Naive thymus-derived CD4-positive, alpha-beta T cell (primary cell): ENCODE data around the gene SORCS2. TPM values are rescaled to one million over a fixed set of nuclear protein-coding genes. Genes with fewer than 3 reads are reported as not detected.

Experiments
- ATAC-seq: fragments of 150-1000 bp; cut with Tn5 transposase; 2 replicates; pipeline ENCODE4 v1.10.0; 2021; ENCODE audit warnings: mild to moderate bottlenecking, moderate library complexity
- CTCF ChIA-PET: fragments of 350-600 bp; sonication (Branson Sonifier 250); formaldehyde crosslinking; loops from one replicate; lab custom pipeline; 2021; ENCODE audit warnings: antibody characterized with exemption; lab: Charles Lee
- POLR2A ChIA-PET: fragments of 350-600 bp; sonication (Branson Sonifier 250); formaldehyde crosslinking; loops from one replicate; lab custom pipeline; 2021; ENCODE audit warnings: antibody characterized with exemption, inconsistent platforms; lab: Charles Lee
- DNase-seq, 9 donors: peaks; one replicate each; pipeline versions ENCODE4 v3.0.0 to v3.0.0-alpha.2; 2020 to 2022; ENCODE audit warnings: mixed read lengths in 1 of 9
- H3K27ac ChIP-seq: one replicate; pipeline ENCODE4 v1.7.0; 2013; ENCODE audit warnings: mild to moderate bottlenecking, low read depth, low read length, moderate library complexity
- H3K27me3 ChIP-seq, 2 donors: one replicate each; pipeline ENCODE4 v1.7.0; 2013; ENCODE audit warnings: low read length in 2 of 2, mild to moderate bottlenecking in 2 of 2, moderate library complexity in 2 of 2; ENCODE audit not compliant: control insufficient read depth in 2 of 2, insufficient read depth in 2 of 2
- H3K36me3 ChIP-seq, 3 experiments: 1 replicate in 2 of 3; 2 replicates in 1 of 3; pipeline ENCODE4 v1.7.0; 2013; ENCODE audit warnings: low read length in 3 of 3, mild to moderate bottlenecking in 3 of 3, moderate library complexity in 1 of 3; ENCODE audit not compliant: insufficient read depth in 3 of 3, control insufficient read depth in 2 of 3
- H3K4me1 ChIP-seq, 2 donors: one replicate each; pipeline ENCODE4 v1.7.0; 2013; ENCODE audit warnings: low read length in 2 of 2, mild to moderate bottlenecking in 2 of 2, moderate library complexity in 1 of 2; ENCODE audit not compliant: control insufficient read depth in 2 of 2, insufficient read depth in 2 of 2
- H3K4me3 ChIP-seq: 2 replicates; pipeline ENCODE4 v1.7.0; 2013; ENCODE audit warnings: mild to moderate bottlenecking, low read length
- H3K9me3 ChIP-seq, 3 experiments: 1 replicate in 2 of 3; 2 replicates in 1 of 3; pipeline ENCODE4 v1.7.0; 2013; ENCODE audit warnings: low read length in 3 of 3; ENCODE audit not compliant: control insufficient read depth in 2 of 3
- H3K27ac Mint-ChIP-seq, 9 donors: one replicate each; pipeline ENCODE4 v1.8.0; 2020 to 2022; ENCODE audit warnings: mixed read lengths in 9 of 9, mild to moderate bottlenecking in 8 of 9, moderate library complexity in 5 of 9, inconsistent platforms in 2 of 9
- H3K27me3 Mint-ChIP-seq, 5 donors: one replicate each; pipeline ENCODE4 v1.8.0; 2021 to 2022; ENCODE audit warnings: mixed read lengths in 5 of 5, mild to moderate bottlenecking in 1 of 5
- H3K36me3 Mint-ChIP-seq, 5 donors: one replicate each; pipeline ENCODE4 v1.8.0; 2020 to 2022; ENCODE audit warnings: mixed read lengths in 5 of 5, mild to moderate bottlenecking in 3 of 5, inconsistent platforms in 1 of 5
- H3K4me1 Mint-ChIP-seq, 7 donors: one replicate each; pipeline ENCODE4 v1.8.0; 2020 to 2022; ENCODE audit warnings: mixed read lengths in 7 of 7, mild to moderate bottlenecking in 3 of 7, inconsistent platforms in 1 of 7
- H3K4me3 Mint-ChIP-seq, 10 donors: one replicate each; pipeline ENCODE4 v1.8.0; 2020 to 2022; ENCODE audit warnings: mild to moderate bottlenecking in 10 of 10, mixed read lengths in 10 of 10, moderate library complexity in 6 of 10, inconsistent platforms in 2 of 10
- H3K9me3 Mint-ChIP-seq, 11 donors: one replicate each; pipeline ENCODE4 v1.8.0; 2020 to 2022; ENCODE audit warnings: mixed read lengths in 11 of 11, mild to moderate bottlenecking in 4 of 11, inconsistent platforms in 1 of 11, moderate library complexity in 1 of 11
- intact Hi-C, 2 donors: fragments of 100-400 bp; cut with micrococcal nuclease; formaldehyde crosslinking; loops; one replicate each; pipeline ENCODE4 v1.15.1; 2023
- polyA plus RNA-seq, 2 donors: library from polyadenylated mRNA; unstranded; fragments of 300-500 nt; fragmentation: Illumina TruSeq; gene quantifications; one replicate each; pipeline ENCODE4 v1.2.3, GENCODE V29; 2021
- total RNA-seq, 6 experiments: library from RNA in 5 of 6; stranded (reverse) in 5 of 6; gene quantifications; 1 replicate in 5 of 6; 2 replicates in 1 of 6; pipeline ENCODE4 v1.2.3 and lab custom pipeline; 2021 to 2026

Gene SORCS2
- total and polyA plus RNA-seq, 7 experiments from 2014 or later = 0.10 TPM; not detected in 6

- Histone ChIP-seq H3K4me3 (no peak overlapping the region), H3K36me3 (no peaks in the 10 kb centered on the region), H3K27ac (no peak overlapping the region), H3K9me3 (no peaks in the 10 kb centered on the region), H3K4me1 (no peaks in the 10 kb centered on the region), H3K27me3 (no peaks in the 10 kb centered on the region)
- Mint-ChIP-seq H3K9me3 (peaks cover 0 to 4% (median 0%) of the 10 kb centered on the region in 11 donors), H3K4me3 (no peak overlapping the region), H3K36me3 (no peaks in the 10 kb centered on the region), H3K27ac (no peak overlapping the region), H3K4me1 (peaks cover 0 to 1% (median 0%) of the 10 kb centered on the region in 7 donors), H3K27me3 (peaks cover 0 to 10% (median 0%) of the 10 kb centered on the region in 5 donors)
- POLR2A ChIA-PET = no interaction called here
- intact Hi-C loops = no loop called here
- no peak for DNase-seq
- ATAC-seq = no peak
- CTCF ChIA-PET = no interaction called here
These were observed 81.5 kb downstream of the SORCS2 start for GRCh38 chr4:7273738-7274297.

- Histone ChIP-seq H3K27me3 (no peaks in the 10 kb centered on the region), H3K4me3 (no peak overlapping the region), H3K27ac (no peak overlapping the region), H3K4me1 (no peaks in the 10 kb centered on the region), H3K9me3 (no peaks in the 10 kb centered on the region), H3K36me3 (no peaks in the 10 kb centered on the region)
- Mint-ChIP-seq H3K36me3 (no peaks in the 10 kb centered on the region), H3K4me1 (peaks cover 0 to 1% (median 0%) of the 10 kb centered on the region in 7 donors), H3K4me3 (no peak overlapping the region), H3K27me3 (peaks cover 0 to 10% (median 0%) of the 10 kb centered on the region in 5 donors), H3K9me3 (peaks cover 0 to 4% (median 0%) of the 10 kb centered on the region in 11 donors), H3K27ac (no peak overlapping the region)
- intact Hi-C loops = no loop called here
- ChIA-PET CTCF (no interaction called here), POLR2A (no interaction called here)
- no peak for DNase-seq
- ATAC-seq = no peak
These were observed 82.7 kb downstream of the SORCS2 start for GRCh38 chr4:7275067-7275466.

GRCh38 chr4:7275490-7276154 is 83.3 kb downstream of the SORCS2 start:
- CTCF ChIA-PET = no interaction called here
- H3K4me3 Mint-ChIP-seq = no peak overlapping the region
- POLR2A ChIA-PET = no interaction called here
- H3K4me1 Mint-ChIP-seq = peaks cover 0 to 1% (median 0%) of the 10 kb centered on the region in 7 donors
- no peak overlapping the region for H3K4me3 ChIP-seq
- intact Hi-C loops = no loop called here
- no peak overlapping the region for H3K27ac ChIP-seq
- H3K9me3 Mint-ChIP-seq = peaks cover 0 to 4% (median 0%) of the 10 kb centered on the region in 11 donors
- no peaks in the 10 kb centered on the region for H3K27me3 ChIP-seq
- no peak for ATAC-seq
- H3K36me3 Mint-ChIP-seq = no peaks in the 10 kb centered on the region
- H3K4me1 ChIP-seq = no peaks in the 10 kb centered on the region
- H3K9me3 ChIP-seq = no peaks in the 10 kb centered on the region
- H3K27ac Mint-ChIP-seq = no peak overlapping the region
- DNase-seq = no peak
- H3K27me3 Mint-ChIP-seq = peaks cover 0 to 10% (median 0%) of the 10 kb centered on the region in 5 donors
- no peaks in the 10 kb centered on the region for H3K36me3 ChIP-seq

- Mint-ChIP-seq H3K4me1 (peaks cover 0 to 1% (median 0%) of the 10 kb centered on the region in 7 donors), H3K4me3 (no peak overlapping the region), H3K9me3 (peaks cover 0 to 4% (median 0%) of the 10 kb centered on the region in 11 donors), H3K27ac (peak overlapping the region in 1 of 9 donors; percentile 38), H3K27me3 (peaks cover 0 to 8% (median 0%) of the 10 kb centered on the region in 5 donors), H3K36me3 (no peaks in the 10 kb centered on the region)
- no peaks in the 10 kb centered on the region for H3K36me3 ChIP-seq
- no peaks in the 10 kb centered on the region for H3K9me3 ChIP-seq
- H3K4me3 ChIP-seq = no peak overlapping the region
- ATAC-seq (no peak), DNase-seq (no peak)
- intact Hi-C loops = no loop called here
- POLR2A ChIA-PET = no interaction called here
- H3K4me1 ChIP-seq = no peaks in the 10 kb centered on the region
- H3K27ac ChIP-seq = no peak overlapping the region
- no peaks in the 10 kb centered on the region for H3K27me3 ChIP-seq
- CTCF ChIA-PET = no interaction called here
These were observed 84.2 kb downstream of the SORCS2 start for GRCh38 chr4:7276515-7276914.

GRCh38 chr4:7278071-7278765 is 85.9 kb downstream of the SORCS2 start:
- no peaks in the 10 kb centered on the region for H3K9me3 ChIP-seq
- intact Hi-C loops = no loop called here
- DNase-seq (no peak), ATAC-seq (no peak)
- no peaks in the 10 kb centered on the region for H3K4me1 ChIP-seq
- H3K4me1 Mint-ChIP-seq = peaks cover 0 to 7% (median 0%) of the 10 kb centered on the region in 7 donors
- CTCF ChIA-PET = no interaction called here
- no peak overlapping the region for H3K27ac Mint-ChIP-seq
- no peak overlapping the region for H3K27ac ChIP-seq
- no peak overlapping the region for H3K4me3 Mint-ChIP-seq
- H3K36me3 Mint-ChIP-seq = no peaks in the 10 kb centered on the region
- H3K9me3 Mint-ChIP-seq = peaks cover 0 to 1% (median 0%) of the 10 kb centered on the region in 11 donors
- no peak overlapping the region for H3K4me3 ChIP-seq
- H3K27me3 Mint-ChIP-seq = peaks cover 0 to 17% (median 5%) of the 10 kb centered on the region in 5 donors
- no peaks in the 10 kb centered on the region for H3K27me3 ChIP-seq
- no peaks in the 10 kb centered on the region for H3K36me3 ChIP-seq
- POLR2A ChIA-PET = no interaction called here

- intact Hi-C loops = no loop called here
- no peak for ATAC-seq
- Mint-ChIP-seq H3K9me3 (peaks cover 0 to 1% (median 0%) of the 10 kb centered on the region in 11 donors), H3K4me1 (peaks cover 0 to 7% (median 0%) of the 10 kb centered on the region in 7 donors), H3K4me3 (no peak overlapping the region), H3K27me3 (peaks cover 0 to 20% (median 5%) of the 10 kb centered on the region in 5 donors), H3K27ac (no peak overlapping the region), H3K36me3 (no peaks in the 10 kb centered on the region)
- no peaks in the 10 kb centered on the region for H3K9me3 ChIP-seq
- H3K4me1 ChIP-seq = no peaks in the 10 kb centered on the region
- H3K27ac ChIP-seq = no peak overlapping the region
- H3K27me3 ChIP-seq = no peaks in the 10 kb centered on the region
- ChIA-PET CTCF (no interaction called here), POLR2A (no interaction called here)
- H3K36me3 ChIP-seq = no peaks in the 10 kb centered on the region
- no peak for DNase-seq
- H3K4me3 ChIP-seq = no peak overlapping the region
These were observed 86.6 kb downstream of the SORCS2 start for GRCh38 chr4:7278981-7279380.
